ENCODE measurements around the gene LDLRAD4.

DNA sequence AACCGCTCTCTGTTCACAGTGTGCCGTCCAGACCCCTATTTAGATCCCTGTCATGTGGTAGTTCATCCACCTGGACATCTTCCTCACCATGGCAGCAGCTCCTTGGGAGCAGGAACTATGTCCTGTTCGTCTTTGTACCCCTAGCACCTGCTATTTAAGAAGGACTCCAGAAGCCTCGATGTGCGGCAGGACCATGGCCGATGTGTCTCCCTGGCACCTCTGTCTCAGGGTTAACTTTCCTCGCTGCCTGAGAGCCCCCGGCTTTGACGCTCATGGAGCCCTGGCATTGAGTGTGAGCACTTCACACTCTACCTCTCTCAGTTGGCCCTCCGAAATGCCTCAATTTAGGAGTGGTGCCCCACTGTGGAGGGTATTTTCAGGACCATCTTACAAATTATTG, 355.8 kb downstream of the LDLRAD4 start:
- TF ChIP-seq, protein P1, sequence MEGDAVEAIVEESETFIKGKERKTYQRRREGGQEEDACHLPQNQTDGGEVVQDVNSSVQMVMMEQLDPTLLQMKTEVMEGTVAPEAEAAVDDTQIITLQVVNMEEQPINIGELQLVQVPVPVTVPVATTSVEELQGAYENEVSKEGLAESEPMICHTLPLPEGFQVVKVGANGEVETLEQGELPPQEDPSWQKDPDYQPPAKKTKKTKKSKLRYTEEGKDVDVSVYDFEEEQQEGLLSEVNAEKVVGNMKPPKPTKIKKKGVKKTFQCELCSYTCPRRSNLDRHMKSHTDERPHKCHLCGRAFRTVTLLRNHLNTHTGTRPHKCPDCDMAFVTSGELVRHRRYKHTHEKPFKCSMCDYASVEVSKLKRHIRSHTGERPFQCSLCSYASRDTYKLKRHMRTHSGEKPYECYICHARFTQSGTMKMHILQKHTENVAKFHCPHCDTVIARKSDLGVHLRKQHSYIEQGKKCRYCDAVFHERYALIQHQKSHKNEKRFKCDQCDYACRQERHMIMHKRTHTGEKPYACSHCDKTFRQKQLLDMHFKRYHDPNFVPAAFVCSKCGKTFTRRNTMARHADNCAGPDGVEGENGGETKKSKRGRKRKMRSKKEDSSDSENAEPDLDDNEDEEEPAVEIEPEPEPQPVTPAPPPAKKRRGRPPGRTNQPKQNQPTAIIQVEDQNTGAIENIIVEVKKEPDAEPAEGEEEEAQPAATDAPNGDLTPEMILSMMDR (IDR thresholded peaks at IDR 0.05; ENCODE audit: borderline replicate concordance, extremely low read depth, low read length, poor library complexity, severe bottlenecking): no peak
- no peak for TF ChIP-seq EZH2 (IDR thresholded peaks at IDR 0.05; ENCODE audit: borderline replicate concordance, low read depth, low read length, severe bottlenecking)

Measured in DND-41 (cell line).